ENCODE measurements around the gene ELAPOR1.

GRCh38 chr1:109090196-109091077 is 23.5 kb upstream of the ELAPOR1 start, which contains the start of gene TMEM167B:
- TF ChIP-seq CTCF (IDR thresholded peaks at IDR 0.05; ENCODE audit: low read length) (no peak), EZH2phosphoT487 (IDR thresholded peaks at IDR 0.05; ENCODE audit: low read length) (no peak), EZH2 (optimal IDR thresholded peaks at IDR 0.05; ENCODE audit: low read depth, low read length) (no peak)
